Activated CD4-positive, alpha-beta T cell treated with anti-CD3 and anti-CD28 coated beads, Interleukin-2, amount 50 U/mL, for 1 hour (primary cell): ENCODE data around the gene KRT71.

Experiments
- DNase-seq: peaks from one replicate; pipeline ENCODE4 v3.0.0-alpha.2; 2020

The KRT71 gene

DNA sequence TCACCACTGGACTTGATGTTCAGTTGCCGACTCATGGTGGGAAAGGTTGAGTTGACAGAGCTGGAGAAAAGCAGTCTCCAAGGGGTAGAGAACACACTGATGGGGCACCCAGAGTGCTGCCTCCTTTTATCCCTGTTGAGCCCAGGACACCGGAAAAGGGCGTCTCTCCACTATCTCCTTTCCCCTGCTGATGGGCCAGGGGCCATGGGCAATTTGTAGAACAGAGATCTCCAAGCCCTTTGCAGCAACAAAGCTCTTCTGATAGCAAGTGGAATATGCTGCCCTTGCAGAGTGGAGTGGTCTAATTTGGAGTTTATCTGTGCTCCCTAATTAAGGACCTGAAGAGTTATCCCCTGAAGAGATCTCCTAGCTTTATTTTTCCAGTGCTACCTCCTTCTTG is 20.8 kb upstream of the KRT71 start, which contains the start of gene KRT74:
Gene KRT74, minus strand, starts transcription at position 101 of the 400 bp plus-strand sequence. Its CDS starts 66 bp downstream, at position 35.
- no peak for DNase-seq

DNA sequence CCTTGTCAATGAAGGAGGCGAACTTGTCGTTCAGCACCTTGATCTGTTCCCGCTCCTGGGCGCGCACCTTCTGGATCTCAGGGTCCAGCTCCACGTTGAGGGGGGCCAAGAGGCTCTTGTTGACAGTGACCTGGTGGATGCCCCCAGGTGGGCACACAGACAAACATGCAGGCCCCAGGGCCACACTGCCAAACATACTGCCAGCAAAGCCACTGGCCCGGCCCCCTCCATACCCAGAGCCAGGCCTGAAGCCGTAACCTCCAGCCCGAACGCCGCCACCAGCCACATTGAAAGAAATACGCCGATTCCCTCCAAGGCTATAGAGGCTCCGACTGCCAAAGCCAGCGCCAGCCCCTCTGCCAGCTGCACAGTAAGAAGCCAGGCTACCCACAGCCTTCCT is 20.4 kb upstream of the KRT71 start:
- DNase-seq, result no peak

DNA sequence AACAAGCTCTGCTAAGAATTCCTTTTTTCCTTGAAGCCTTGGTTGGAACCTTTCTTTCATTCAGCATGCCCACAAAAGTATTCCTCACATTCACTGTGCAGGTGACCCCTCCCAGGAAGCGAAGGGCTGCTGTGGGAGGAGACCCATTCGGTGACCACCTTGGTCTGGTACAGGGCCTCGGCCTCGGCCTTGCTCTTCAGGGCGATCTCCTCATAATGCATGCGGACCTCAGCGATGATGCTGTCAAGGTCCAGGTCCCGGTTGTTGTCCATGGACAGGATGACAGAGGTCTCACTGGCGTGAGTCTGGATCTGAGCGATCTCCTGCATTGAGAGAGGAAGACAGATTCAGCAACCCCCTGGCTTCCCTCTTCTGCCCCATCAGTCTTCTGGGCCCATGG is 17.6 kb upstream of the KRT71 start:
- no peak for DNase-seq

DNA sequence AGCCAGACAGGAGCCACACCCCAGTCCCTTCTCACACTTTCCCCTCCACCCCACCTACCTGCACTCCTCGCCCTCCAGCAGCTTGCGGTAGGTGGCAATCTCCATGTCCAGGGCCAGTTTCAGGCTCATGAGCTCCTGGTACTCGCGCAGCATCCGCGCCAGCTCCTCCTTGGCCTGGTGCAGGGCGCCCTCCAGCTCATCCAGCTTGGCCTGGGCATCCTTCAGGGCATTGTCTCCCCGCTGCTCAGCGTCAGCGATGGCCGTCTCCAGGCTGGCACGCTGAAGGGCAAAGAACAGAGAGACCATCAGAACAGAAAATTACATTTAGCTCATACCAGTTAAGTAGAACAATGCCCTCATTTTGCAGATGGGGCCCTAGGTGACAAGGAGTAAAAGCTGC is 15.2 kb upstream of the KRT71 start:
- DNase-seq, result no peak

DNA sequence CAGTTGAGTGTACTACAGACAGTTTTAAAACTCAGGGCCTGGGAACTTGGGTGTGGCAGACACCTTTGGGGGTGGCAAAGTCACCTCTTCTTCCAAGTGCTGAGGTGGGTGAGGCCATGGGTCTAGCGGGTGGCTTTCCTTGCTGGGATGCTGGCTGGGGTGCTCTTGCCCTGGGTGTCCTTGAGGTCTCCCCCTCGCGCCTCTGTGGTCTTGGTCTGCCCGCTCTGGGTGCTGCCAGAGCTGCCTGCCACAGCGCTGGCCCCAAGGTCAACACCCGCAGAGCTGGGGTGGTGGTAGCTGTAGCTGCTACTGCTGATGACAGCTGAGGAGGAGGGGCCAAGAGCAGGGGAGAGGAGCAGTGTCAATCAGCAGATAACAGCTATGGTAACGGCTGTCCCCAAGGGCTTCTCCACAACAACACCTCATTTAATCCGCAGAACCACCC is 13.9 kb upstream of the KRT71 start:
- no peak for DNase-seq

DNA sequence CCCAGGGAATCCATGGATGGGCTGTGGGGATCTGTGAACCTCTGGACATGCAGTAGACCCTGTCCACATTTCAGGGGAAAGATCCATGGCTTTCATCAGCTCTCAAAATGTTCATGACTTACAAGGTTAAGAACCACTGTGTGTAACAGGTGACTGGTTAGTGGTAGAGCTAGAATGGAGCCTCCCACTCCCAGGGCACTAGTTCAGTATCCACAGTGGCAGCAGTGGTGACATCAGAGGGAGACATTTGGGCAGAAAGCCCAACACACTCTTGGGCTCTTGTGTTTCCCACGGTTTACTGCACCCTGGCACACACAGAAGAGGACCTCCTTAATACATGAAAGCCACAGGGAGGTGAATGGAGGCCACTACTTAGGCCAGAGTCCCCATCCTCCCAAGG is 11.6 kb upstream of the KRT71 start:
- DNase-seq, result no peak

DNA sequence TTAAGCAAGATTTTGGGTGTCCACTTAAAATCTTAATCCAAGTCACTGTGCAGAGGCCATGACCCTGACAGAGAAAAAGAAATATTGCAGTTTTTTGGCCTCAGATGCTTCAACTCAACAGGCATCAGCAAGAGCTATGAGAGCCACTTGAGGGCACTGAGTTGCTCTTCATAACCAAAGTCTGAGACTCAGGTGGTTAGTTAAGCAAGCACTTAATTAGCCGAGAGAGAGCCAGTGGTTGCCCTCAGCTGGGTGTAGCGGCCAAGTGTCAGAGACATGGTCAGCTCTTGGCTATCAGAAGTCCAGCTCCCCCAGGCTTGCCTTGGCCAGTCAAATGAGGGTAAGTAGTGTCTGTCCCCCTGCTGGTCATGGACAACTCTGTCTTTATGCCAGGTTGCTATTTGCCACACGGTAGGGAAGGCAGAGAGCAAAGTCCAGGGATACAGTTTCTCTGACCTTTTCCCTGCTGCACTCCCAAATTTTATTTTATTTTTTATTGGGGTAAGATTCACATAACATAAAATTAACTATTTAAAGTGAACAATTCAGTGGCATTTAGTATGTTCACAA is 9.0 kb upstream of the KRT71 start:
- DNase-seq, result no peak

DNA sequence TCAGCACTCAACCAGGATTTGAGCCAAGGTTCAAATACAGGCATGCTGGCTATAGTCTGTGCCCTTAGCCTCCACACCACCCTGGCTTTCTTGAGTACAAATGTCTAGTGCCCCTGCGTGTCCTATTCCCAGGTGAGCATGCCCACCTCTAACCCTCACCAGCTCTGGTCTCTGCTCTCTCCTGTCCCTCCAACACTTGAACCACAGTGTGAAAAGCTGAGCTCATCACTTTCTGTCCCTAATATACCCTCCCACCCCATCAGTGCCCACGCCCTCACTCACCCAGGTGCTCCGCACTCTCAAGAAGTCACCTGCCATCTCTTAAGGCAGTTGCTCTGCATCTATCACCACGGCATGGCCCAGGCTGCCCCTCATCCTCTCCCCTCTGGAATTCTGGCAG is 7.0 kb upstream of the KRT71 start:
- no peak for DNase-seq

DNA sequence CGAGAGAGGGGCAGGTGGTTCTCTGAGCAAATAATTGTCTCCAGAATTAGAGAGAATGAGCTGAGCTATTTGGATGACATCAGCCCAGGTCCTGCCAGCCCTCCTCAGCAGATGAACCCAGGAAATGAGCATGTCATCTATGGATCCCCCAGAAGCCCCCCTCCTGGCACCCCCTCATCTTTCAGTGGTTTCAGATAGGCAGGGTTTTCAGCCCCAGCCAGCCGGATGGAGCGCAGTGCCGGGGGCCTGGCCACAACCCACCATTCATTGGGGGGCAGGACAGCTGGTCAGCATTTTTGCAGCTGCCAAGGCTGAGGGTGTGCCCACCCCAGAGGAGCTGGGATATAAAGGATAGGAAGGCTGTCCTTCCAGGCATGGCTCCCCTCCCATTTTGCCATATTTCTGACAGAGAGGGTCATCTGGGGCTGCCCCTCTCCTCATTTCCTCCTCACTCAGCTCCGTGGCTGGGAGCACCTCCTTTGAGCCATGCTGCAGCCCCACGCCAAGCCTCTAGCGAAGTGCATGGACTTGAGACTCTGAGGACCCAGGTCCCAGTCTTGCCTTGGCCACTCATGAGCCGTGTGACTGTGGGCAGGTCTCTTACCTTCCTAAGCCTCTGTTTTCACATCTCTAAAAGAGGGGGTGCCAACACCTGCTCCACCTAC is 6.0 kb upstream of the KRT71 start:
- DNase-seq, result no peak

DNA sequence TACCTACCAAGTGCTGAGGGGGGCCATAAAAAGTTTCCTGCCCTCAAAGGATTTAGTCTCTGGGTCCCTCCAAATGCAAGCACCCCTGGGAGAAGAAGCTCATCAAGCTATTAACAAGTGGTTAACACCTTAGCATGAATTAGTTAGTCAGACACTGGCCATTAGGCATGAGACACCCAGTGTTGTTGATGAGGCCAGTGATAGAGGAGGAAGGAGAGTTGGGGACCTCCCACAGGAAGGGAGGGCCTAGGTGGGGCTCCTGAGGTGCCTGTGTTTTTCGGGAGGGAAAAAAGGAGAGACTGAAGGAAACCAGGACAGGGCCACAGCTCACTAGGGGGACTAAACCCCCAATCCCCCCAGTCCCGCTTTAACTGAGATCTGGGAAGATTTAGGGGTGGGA is 4.5 kb upstream of the KRT71 start:
- DNase-seq, result no peak

DNA sequence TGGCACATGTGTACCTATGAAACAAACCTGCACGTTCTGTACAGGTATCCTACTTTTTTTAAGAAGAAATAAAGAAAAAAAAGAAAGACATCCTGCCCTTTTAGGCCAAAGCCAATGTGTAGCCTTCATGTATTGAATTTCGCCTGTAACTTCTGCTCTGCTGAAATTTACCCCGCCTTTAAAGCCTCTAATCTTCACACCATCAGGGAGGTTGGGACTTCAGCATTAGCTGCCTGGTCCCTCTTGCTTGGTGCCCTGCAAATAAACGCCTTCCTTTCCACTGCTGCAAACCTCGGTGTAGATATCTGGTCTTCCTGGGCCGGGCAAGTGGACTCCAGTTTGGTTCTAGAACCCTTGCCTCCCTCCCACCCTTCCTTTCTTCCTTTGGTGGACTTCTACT is 2.6 kb upstream of the KRT71 start:
- no peak for DNase-seq

DNA sequence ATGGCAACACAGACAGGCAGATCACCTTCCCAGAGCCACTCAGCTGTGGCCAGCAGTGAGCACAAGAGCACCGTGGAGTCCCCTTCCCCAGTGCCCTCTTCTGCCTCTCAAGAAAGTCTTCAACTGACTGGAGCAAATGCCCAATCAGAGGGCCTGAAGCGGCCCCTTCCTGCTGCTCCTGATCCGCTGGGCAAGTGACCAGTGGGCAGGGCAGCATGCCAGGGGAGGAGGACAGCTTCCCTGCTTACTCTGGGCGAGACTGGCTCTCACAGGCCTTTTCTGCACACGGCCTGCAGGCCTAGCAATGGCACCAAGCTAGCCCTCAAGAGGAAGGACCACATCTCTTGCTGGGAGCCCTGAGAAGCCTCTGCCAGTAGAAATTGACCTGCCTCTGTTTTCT is 890 bp downstream of the KRT71 start:
- no peak for DNase-seq

DNA sequence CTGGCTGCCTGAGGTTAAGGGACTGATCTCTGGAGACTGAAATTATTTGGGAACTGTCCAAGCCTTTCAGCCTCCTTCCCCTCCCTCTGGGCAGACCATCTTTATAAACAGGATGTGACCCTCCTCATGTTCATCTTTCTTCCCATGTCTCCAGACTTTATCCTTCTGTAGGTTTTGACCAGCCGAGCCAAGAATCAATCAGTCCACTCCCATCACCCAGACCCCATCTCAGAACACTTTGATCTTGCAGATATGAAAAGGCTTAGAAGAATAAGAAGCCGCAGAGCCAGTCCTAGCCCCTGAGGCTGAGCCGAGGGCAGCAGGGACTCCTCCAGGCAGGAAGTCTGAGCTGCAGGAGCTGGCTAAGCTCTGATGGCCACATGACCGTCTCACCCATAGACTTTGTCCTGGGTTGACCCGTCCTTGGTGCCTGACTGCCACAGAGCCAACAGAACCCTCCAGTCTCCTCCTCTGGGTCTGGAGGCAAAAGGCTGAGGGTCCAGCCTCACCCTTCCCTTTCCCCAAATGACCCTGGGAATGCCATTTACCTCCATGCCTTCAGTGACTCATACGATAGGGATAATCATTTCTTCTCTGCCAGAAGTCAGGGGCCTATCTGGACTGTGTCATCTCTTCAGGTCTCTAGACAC is 1.6 kb downstream of the KRT71 start:
- DNase-seq, result no peak

DNA sequence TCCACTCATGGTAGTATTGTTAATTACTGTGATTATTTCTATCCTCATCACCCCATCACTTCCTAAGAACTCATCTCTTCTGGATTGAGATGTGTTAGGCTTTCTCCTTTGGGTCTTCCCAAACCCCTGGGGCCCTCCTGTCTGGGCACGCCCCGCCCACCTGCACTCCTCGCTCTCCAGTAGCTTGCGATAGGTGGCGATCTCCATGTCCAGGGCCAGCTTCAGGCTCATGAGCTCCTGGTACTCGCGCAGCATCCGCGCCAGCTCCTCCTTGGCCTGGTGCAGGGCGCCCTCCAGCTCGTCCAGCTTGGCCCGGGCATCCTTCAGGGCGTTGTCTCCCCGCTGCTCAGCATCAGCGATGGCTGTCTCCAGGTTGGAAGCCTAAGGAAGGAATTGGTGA is 6.8 kb downstream of the KRT71 start:
- DNase-seq, result no peak

DNA sequence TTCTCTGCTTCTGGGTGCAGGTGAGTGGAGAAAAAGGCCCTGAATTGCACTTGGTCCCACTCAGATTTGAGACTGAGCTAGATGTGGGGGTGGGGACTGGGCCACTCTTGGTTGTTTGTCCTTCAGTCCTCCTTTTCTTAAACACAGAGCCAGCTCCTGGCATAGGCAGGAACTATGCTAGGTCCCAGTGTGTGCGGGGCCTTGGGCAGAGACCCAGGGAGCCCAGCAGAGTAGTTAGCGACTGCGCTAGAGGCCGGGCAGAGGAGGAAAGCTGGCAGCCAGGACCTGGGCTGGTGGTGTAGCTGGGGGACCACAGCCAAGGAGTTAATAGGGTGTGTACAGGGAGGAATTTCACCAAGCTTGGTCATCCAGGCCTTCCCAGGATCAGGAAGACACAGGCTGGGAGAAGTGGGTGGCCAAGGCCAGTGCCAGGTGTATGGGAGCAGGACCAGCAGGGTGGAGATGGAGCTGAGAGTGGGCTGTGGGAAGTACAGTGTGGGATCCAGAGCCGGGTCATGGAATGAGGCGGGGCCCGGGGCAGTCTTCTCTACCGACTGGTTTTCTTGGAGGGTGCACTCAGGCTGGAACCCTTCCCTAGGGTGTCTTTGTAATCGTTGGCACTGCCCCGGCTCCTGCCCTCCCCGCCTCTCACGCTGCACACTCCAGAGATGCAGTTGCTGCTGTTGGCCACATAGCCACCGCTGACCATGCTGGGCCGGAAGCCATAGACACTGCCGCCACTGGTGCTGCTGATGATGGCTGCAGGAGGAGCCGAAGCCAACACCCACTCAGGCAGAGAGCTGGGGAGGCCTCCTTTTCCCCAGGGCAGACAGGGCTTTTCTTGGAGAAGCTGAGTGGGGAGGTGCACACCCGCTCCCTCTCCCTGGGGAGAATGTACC is 8.7 kb downstream of the KRT71 start:
- DNase-seq, result no peak

DNA sequence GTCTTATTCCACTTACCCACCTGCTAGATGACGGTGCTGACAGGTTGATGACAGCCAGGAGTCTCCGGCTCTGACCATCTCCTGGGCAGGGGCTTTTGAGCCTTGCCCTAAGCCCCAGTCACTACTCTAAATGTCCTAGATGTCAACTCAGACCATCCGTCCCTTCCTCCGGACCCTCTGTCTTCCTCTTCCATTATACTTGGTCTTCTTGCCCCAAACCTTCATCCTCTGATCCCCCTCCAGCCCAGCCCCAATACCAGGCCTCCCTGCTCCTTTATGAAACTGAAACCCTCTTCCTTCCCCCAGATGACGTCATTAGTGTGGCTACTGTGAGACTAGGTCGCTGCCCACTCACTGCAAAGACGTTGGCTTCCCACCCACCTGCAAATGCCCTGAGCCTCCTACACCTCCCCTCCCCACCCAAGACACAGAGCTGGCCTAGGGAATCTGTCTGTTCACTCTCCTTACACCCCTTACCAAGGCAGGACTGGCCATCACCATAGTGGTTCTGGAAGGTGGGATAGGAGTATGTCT is 10.1 kb downstream of the KRT71 start:
- no peak for DNase-seq

DNA sequence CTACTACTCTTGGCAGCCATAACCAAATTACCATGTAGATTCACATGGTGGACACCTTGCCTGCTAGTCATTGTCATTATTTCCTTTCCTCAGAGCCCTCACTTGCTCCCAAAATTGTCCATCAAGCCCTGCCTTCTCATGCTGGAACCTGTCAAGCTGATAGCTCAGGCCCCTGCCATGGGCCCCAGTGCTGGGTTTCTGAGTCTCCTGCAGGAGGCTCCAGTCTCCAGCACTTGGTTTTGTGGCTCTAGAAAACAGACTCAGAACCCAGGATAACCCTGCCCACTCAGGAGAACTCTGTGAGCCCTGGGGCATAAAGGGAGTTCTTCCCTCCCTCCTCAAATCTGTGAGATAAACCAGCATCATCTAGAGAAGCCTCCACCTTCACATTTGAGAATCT is 10.8 kb downstream of the KRT71 start:
- no peak for DNase-seq

DNA sequence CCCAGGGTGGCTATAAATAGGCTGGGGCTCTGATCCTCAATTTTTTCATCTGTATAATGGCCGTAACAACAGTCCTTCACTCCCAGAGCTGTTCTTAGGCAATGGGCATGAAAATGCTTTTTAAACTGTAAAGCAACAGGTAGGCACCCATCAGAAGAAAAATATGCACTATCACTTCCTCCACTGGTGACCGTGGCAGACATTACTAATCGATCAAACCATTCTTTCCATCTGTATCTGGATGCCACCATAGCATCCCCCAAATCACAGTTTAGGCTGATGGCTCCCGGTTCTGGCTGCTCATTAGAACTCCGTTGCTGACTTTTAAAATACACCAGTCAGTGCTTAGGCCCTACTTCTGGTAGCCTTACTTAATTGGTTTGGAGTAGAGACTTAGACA is 11.2 kb downstream of the KRT71 start:
- no peak for DNase-seq

DNA sequence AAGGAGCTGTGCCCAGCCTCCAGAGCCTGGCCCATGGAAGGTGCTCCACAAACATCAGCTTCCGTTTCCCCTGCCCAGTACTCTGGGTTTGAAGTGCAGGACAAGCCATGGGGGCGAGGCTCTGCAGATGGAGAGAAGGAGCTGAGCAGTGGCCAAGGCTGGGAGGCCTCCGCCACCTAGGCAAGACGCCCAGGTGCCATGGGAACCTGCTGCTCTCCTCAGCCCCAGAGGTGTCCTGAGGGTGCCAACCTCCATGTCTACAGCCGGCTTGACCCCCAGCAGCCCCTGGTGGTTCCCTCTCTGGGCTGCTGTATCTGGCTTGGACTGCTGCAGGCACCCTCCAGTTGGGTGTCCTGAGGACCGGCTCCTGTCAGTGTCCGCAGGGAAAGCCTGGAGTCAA is 12.4 kb downstream of the KRT71 start:
- no peak for DNase-seq

DNA sequence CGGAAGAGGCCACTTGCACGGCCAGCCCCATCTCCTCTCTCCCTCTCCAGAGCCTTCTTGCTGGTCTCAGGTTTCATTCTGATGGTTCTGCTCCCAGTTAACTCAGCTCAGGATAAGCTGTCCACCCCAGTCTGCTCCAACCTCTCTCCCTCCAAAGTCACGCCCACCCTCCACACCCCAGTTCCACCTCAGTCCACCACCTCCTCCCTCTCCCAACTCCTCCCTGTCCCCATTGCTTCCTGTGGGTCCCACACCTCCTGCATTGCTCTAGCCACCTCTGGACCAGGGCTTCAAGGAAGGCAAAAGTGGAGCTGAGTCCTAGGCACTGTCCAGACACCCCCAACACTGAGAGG is 13.1 kb downstream of the KRT71 start:
- no peak for DNase-seq

DNA sequence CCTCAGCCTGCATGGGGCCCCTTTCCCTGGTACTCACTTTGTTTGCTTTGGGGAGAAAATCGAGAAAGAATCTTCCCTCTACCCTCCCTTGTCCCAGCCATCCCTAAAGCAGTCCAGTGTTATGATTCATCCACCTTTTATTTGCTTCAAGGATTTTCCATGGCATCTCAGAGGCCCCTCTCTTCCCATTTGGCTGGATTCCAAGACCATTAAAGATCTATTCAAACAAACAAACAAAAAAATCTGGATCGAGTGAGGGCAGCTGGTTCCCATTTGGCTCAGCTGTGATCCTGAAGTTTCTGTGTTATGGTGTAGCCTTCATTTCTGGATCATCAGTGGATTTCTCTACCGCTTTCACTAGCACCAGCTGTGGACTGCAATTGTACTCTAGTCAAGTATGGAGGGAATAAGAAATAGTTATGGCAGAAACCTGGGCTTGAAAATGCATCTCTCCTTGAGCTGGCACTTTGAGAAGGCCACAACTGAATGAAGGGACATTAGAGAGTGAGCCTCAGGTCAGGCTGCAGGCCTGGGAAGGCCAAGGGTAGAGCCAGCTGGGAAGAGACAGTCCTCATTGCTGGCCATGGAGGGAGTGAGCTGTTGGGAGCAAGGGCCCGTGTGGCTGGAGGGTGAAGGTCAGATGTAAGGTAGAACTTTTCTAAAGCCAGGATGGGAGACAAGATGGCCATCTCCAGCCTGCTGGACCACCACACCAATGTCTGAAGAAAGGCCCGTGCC is 13.7 kb downstream of the KRT71 start:
- DNase-seq, result no peak

DNA sequence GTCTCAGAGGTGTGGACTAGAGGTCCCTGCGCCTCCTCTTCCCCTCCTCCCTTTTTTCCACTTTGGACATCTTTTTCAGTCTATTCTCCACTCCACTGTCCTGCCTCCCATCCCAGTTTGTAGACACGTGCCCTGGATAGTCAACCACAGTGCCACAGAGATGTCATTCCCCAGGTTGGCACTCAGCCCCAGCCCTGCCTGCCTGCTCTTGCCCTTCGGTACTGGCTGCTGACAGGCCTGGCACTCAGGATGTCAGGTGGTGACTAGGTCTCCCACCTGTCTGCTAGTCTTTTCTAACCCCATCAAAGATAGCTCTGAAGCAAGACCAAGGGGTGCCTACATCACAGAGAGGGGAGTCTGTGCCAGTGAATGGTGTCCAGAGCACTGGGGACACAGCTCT is 15.8 kb downstream of the KRT71 start:
- no peak for DNase-seq

DNA sequence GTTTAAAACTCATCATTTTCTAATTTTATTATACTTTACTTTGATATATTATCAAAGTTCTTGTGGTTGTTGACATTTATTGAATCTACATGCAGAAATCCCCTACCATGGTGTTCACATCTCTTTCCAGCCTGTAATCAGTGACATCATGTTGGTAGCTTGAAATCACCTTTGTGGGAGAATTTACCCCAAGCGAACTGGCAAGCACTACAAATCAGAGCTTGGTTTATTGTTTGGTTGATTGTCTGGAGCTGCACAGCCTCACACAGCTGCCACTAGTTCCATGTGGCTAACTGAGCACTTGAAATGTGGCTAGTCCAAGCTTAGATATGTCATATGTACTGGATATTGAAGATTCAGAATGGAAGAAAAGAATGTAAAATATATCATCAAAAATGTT is 17.4 kb downstream of the KRT71 start:
- no peak for DNase-seq
